Measurements from ENCODE around the gene OLA1.

- TF ChIP-seq CTCF (IDR thresholded peaks at IDR 0.05; ENCODE audit: insufficient read depth, low read length, poor library complexity, severe bottlenecking) (no peak), EZH2phosphoT487 (conservative IDR thresholded peaks at IDR 0.05; ENCODE audit: low read length) (no peak)
Observed at GRCh38 chr2:174059178-174059883, 189.0 kb downstream of the OLA1 start.
